Adipocyte (in vitro differentiated cells): ENCODE data around the gene OTUD6A.

ENCODE experiments used
- DNase-seq: peaks from one replicate; pipeline ENCODE4 v3.0.0-alpha.2; 2015; ENCODE audit warnings: low read depth
- H3K27me3 ChIP-seq: replicated peaks from 2 replicates; pipeline ENCODE4 v1.7.0; 2013; ENCODE audit warnings: mild to moderate bottlenecking, low read length, moderate library complexity; ENCODE audit not compliant: control insufficient read depth, insufficient read depth
- H3K36me3 ChIP-seq: 2 replicates; pipeline ENCODE4 v1.7.0; 2013; ENCODE audit warnings: low read length, mild to moderate bottlenecking, moderate library complexity; ENCODE audit not compliant: control insufficient read depth, insufficient read depth, severe bottlenecking
- H3K4me1 ChIP-seq: 2 replicates; pipeline ENCODE4 v1.7.0; 2013; ENCODE audit warnings: mild to moderate bottlenecking, low read length, moderate library complexity; ENCODE audit not compliant: control insufficient read depth, insufficient read depth
- H3K4me3 ChIP-seq: 2 replicates; pipeline ENCODE4 v1.7.0; 2013; ENCODE audit warnings: mild to moderate bottlenecking, low read length, moderate library complexity
- H3K9ac ChIP-seq: 2 replicates; pipeline ENCODE4 v1.7.0; 2013; ENCODE audit warnings: mild to moderate bottlenecking, low read length, moderate library complexity
- H3K9me3 ChIP-seq: 2 replicates; pipeline ENCODE4 v1.7.0; 2013; ENCODE audit warnings: mild to moderate bottlenecking, low read length, moderate library complexity; ENCODE audit not compliant: control insufficient read depth

Gene OTUD6A

DNA sequence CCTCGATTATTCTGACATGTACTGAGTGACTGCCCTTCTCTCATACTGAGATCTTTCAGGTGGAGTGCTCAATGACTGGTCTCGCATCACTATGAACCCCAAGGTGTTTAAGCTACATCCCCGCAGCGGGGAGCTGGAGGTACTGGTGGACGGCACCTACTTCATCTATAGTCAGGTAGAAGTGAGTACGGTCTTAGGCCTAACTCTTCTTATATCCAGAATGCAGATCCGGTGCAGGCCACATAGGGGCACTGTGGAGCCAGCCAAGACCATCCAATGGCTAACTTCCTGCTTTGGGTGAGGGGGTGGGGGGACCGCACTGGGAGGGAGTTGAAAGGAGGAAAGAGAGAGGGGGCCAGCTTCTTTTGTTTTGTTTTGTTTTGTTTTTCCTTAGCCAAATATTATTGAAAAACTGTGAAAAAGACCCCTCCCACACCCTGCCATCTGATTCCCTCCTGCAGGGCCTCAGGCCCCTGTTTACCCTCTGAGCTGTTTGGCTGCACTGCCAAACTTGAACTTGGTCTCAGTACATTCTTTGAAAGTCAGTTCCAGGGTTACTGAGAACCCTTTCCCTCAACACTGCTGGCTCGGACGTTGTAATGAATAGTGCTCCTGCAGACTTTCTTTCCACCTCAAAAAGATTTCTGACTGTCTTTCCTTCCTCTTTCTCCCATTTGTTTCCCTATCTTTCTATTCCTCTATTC is 28.8 kb upstream of the OTUD6A start:
- Histone ChIP-seq H3K4me1 (no peaks in the 10 kb centered on the region), H3K36me3 (no peaks in the 10 kb centered on the region), H3K4me3 (no peak overlapping the region), H3K9me3 (peaks cover 4% of the 10 kb centered on the region), H3K27me3 (peaks cover 12% of the 10 kb centered on the region), H3K9ac (no peak overlapping the region)
- peak; percentile 27 for DNase-seq

DNA sequence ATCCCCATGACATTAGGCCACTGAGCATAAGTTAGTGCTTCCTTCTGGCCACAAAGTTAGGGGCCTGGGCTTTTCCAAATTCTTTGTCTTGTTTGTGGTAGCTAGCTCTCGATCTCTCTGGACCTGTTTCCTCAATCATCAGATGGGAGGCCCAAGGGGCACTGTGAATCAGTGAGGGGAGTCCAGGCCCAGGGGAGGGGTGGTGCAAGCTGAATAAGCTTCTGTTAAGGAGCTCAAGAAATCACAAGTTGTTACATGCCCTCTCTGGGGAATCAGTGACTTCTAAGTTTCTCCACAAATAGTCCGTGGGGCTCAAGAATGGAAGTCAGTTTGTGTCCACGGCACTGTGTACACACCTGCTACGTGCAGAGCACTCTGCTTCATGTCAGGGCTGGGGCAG is 27.6 kb upstream of the OTUD6A start:
- no peak for DNase-seq
- H3K36me3 ChIP-seq: no peaks in the 10 kb centered on the region
- H3K9ac ChIP-seq: no peak overlapping the region
- H3K9me3 ChIP-seq: peaks cover 4% of the 10 kb centered on the region
- H3K4me3 ChIP-seq: no peak overlapping the region
- peaks cover 9% of the 10 kb centered on the region for H3K27me3 ChIP-seq
- H3K4me1 ChIP-seq: no peaks in the 10 kb centered on the region

DNA sequence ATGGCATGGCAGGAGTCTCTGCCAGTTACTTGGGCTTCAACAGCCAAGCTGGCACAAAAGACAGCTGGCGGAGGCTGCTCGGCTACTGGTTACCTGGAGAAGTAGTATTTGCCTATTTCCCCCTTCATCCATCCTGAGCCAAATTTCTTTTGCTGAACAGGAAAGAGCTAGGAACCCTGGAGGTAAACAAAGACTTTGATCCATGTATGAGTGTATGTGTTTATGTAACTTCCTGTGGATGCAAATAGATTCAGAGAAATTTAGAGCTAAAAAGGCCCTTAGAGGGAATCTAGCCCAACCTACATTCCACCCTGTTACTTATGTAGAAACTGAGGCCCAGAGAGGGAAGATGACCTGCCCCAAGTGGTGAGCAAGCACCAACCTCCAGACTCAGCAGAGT is 23.7 kb upstream of the OTUD6A start:
- no peak for DNase-seq
- no peaks in the 10 kb centered on the region for H3K4me1 ChIP-seq
- H3K9ac ChIP-seq: no peak overlapping the region
- H3K4me3 ChIP-seq: no peak overlapping the region
- peaks cover 12% of the 10 kb centered on the region for H3K27me3 ChIP-seq
- no peaks in the 10 kb centered on the region for H3K36me3 ChIP-seq
- H3K9me3 ChIP-seq: peaks cover 9% of the 10 kb centered on the region

DNA sequence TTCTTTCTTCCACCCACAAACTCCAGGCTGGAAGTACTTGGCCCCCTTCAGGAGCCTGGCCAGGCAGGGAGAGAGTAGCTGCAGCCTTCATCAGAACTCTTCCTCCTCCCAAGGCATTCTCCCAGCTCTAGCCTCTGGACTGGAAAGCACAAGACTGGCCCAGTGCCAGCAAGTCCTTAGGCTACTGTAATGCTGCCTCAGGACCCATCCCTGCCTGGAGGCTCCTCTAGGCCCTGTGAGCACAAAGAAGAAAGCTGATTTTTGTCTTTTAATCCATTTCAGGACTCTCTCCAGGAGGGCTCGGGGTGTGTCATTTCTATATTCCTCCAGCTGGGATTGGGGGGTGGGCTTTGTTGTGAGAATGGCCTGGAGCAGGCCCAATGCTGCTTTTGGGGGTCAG is 23.3 kb upstream of the OTUD6A start:
- H3K9ac ChIP-seq: no peak overlapping the region
- H3K36me3 ChIP-seq: no peaks in the 10 kb centered on the region
- H3K4me1 ChIP-seq: no peaks in the 10 kb centered on the region
- H3K9me3 ChIP-seq: peaks cover 9% of the 10 kb centered on the region
- H3K4me3 ChIP-seq: no peak overlapping the region
- H3K27me3 ChIP-seq: peaks cover 12% of the 10 kb centered on the region
- no peak for DNase-seq

DNA sequence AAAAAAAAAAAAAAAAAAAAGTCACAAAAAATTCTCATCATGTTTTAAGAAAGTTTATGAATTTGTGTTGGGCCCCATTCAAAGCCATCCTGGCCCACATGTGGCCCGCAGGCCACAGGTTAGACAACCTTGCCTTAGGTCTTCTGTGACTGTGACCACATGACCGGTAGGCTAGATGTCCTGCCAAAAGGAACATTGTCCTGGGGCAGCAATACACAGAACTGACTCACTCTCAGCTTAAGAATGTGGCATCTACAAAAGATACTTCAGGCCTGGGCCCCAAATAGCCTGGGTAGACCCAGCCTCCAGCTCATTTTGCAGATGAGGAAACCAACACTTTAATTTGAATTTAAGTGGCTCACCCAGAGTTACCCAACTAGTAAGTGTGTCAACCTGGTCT is 22.5 kb upstream of the OTUD6A start:
- H3K4me1 ChIP-seq: no peaks in the 10 kb centered on the region
- H3K4me3 ChIP-seq: no peak overlapping the region
- DNase-seq: peak; percentile 6
- peaks cover 9% of the 10 kb centered on the region for H3K9me3 ChIP-seq
- no peak overlapping the region for H3K9ac ChIP-seq
- peaks cover 12% of the 10 kb centered on the region for H3K27me3 ChIP-seq
- H3K36me3 ChIP-seq: no peaks in the 10 kb centered on the region

DNA sequence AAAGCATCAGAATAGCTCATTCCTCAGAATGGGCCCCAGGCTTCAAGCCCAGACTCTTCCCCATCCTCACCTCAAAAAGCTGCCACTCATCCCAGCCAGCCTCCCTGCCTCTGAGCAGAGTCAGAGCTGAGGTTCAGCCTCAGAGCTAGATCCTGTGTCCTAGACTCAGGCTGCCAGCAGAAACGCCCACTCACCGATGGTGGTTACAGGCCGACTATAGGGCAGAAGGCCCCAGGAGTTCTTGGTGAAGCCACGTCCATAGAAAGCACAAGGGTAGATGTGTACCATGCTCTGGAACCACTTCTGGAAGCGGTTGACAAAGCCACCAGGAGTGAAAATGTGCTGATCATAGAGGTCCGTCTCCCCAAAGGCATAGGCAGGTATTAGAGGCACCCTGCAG is 20.3 kb upstream of the OTUD6A start:
- H3K4me1 ChIP-seq: peaks cover under 1% of the 10 kb centered on the region
- no peak overlapping the region for H3K9ac ChIP-seq
- peaks cover 9% of the 10 kb centered on the region for H3K9me3 ChIP-seq
- no peak overlapping the region for H3K4me3 ChIP-seq
- no peaks in the 10 kb centered on the region for H3K36me3 ChIP-seq
- peaks cover 7% of the 10 kb centered on the region for H3K27me3 ChIP-seq
- DNase-seq: no peak

DNA sequence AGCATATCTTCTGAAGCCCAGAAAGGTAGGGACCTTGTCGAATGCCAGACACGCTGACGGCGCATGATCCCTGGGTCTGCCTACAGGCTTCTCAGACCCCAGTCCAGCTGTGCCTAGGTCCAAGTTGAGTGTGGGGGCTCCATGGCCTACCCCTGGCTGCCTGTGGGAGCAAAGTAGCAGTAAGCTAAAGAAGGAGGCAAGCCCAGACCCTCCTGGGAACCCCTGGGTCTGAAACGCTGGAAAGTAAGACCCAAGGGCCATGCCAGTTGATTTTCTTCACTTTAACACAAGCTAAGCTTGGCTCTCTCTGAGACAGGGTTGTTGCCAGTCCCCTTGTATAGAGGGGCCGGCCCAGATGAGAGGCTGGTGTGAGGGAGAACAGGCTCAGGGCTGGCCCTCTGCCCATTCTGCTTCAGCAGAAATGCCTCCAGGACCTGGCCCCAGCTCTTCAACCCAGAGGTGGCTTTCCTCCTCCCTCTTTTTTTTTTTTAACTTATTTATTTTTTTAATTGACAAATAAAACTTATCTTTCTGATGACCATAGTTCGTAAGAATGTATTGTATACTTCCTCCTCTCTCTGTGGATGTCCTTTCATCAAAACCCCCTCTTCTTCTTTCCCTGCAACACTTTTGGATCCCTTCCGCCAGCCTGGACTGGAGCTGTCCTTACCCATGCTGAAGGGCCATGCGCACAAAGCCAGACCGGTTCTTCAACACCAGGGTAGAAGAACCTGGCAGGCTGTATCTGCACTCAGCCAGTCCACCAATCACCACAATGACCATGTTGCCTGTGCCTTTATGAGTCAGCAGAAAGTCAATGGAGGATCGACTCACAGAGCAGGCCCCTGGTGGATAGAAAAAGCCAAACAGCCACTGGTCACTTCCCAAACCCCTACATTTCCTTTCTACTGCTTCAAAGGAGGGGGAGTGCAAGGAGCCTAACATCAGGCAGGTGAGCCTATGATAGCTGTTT is 19.6 kb upstream of the OTUD6A start:
- DNase-seq: no peak

DNA sequence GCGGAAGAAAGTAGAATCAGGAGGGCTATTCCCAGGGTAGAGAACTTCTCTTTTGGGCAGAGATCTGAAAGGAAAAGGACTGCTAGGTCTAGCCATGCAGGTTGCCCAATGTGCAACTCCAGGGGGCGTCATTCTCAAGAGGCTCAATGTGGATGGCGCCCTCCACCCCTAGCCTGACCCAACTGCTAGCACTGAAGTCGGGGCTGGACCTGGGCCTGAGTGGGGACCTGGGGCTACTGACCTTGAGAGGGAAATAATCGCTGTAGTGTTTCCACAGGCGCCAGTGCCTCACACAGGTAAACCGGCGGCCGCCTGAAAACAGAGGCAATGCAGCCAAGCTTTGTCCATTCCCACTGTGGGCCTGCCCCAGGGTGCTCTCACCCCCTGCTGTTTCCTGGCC is 18.6 kb upstream of the OTUD6A start:
- Histone ChIP-seq H3K4me1 (peaks cover 7% of the 10 kb centered on the region), H3K4me3 (no peak overlapping the region), H3K36me3 (no peaks in the 10 kb centered on the region), H3K9me3 (peaks cover 5% of the 10 kb centered on the region), H3K9ac (no peak overlapping the region), H3K27me3 (peaks cover 7% of the 10 kb centered on the region)
- no peak for DNase-seq

More for the DNA sequence above, 19.6 kb upstream of the OTUD6A start:
- Histone ChIP-seq H3K9me3 (peaks cover 5% of the 10 kb centered on the region), H3K9ac (no peak overlapping the region), H3K4me1 (peaks cover 7% of the 10 kb centered on the region), H3K27me3 (peaks cover 7% of the 10 kb centered on the region), H3K36me3 (no peaks in the 10 kb centered on the region), H3K4me3 (no peak overlapping the region)

DNA sequence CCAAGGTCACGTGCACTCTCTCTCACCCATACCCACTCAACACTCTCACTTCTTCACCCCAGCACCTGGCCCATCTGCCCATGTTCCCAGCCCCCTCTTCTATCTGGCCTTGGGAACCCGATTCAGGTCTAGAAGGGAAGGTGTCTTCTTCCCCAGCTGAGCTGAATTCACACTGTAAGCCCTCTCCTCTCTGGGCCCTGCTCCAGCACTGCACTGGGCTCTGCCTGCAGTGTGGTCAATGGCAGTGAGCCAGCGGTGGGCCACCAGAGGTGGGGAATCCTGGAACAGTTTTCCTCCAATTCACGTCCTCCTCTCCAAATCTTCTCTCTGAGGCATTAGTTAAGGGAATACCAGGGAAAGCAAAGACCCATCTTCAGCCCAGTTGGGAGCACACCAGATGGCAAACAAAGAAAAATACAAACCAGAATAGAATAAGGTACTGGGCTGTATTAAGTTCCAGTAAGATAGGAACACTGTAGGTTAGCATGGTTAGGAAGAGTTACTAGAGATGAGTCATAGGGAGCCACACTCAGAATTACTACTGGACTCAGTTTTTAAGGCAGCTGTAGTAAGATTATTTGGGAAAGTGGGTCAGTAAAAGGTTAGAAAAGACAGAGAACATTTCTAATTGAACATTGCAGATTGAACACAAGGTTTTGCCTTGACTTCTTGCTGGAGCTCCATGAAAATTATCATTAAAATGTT is 17.6 kb upstream of the OTUD6A start:
- H3K4me1 ChIP-seq: peaks cover 7% of the 10 kb centered on the region
- H3K9me3 ChIP-seq: peaks cover 5% of the 10 kb centered on the region
- peaks cover 16% of the 10 kb centered on the region for H3K27me3 ChIP-seq
- no peak for DNase-seq
- no peak overlapping the region for H3K9ac ChIP-seq
- H3K4me3 ChIP-seq: no peak overlapping the region
- H3K36me3 ChIP-seq: no peaks in the 10 kb centered on the region

DNA sequence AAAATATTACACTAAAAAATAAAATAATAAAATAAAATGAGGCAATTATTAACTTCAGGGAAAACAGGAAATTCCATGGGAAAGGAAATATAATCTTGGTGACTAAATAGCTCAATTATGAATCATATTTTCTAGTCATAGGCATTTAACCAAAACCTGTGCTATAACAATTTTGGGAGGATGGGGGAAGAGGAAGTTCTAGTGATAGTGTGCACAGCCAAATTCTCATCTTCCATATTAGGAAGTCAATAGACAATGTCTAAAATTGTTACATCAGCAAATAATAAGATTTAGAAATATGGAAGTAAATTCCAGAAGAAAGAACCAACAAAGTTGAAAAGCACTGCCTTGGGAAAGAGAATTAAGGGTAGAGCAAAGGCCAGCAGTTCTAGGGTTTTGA is 15.3 kb upstream of the OTUD6A start:
- Histone ChIP-seq H3K4me3 (no peak overlapping the region), H3K4me1 (peaks cover 7% of the 10 kb centered on the region), H3K9me3 (peaks cover 5% of the 10 kb centered on the region), H3K36me3 (no peaks in the 10 kb centered on the region), H3K27me3 (peaks cover 15% of the 10 kb centered on the region), H3K9ac (no peak overlapping the region)
- DNase-seq: no peak

DNA sequence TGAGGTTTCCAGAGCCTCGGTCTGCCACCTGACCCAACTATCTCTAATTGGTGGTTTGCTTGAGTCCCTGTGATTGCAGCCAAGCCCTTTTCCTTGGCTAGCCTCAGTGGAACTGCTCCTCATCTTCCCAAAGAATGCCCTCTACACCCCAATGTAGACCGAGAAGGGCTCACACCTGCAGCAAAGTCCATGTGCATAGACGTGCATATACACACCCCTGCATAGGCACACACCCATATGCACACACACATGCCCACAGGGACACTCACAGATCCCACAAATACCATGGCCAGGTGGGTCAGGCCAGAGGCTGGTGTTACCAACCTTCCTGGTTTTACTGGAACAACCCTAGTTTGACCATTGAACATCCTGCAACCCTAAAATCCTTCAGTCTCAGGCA is 12.9 kb upstream of the OTUD6A start:
- Histone ChIP-seq H3K36me3 (no peaks in the 10 kb centered on the region), H3K4me1 (peaks cover 7% of the 10 kb centered on the region), H3K9ac (no peak overlapping the region), H3K9me3 (no peaks in the 10 kb centered on the region), H3K4me3 (no peak overlapping the region), H3K27me3 (peaks cover 19% of the 10 kb centered on the region)
- no peak for DNase-seq
